Testis (tissue), 2 donors: ENCODE results near the gene VEGFB.

Source experiments
- CTCF ChIP-seq, 3 experiments: fragments of 450-650 bp in 2 of 3; fragments of 200-600 bp in 1 of 3; sonication (generic) in 1 of 3; IDR thresholded peaks; one replicate each; pipeline ENCODE4 v1.5.1; 2016 to 2019; ENCODE audit warnings: antibody characterized with exemption in 3 of 3, mild to moderate bottlenecking in 2 of 3, moderate library complexity in 1 of 3
- POLR2A ChIP-seq: fragments of 450-650 bp; IDR thresholded peaks from one replicate; pipeline ENCODE4 v1.6.1; 2017; ENCODE audit warnings: antibody characterized with exemption, mild to moderate bottlenecking, moderate library complexity

GRCh38 chr11:64284048-64284961 is 49.9 kb downstream of the VEGFB start, which contains the start of gene BAD:
- TF ChIP-seq CTCF (IDR thresholded peaks at IDR 0.05): no peak
- TF ChIP-seq POLR2A: no peak
